Fibroblast of skin of left quadriceps (primary cell): ENCODE measurements around the gene C20orf144.
"Not testable (repeated sequence)": the region's sequence is repeated elsewhere in the genome, so short reads cannot be mapped to it uniquely, and the experiment has no call there.

Experiments used
- DNase-seq, 2 experiments: peaks; one replicate each; pipeline ENCODE4 v3.0.0-alpha.2; 2013; ENCODE audit warnings: low read depth in 2 of 2

Gene C20orf144

GRCh38 chr20:33693741-33694638 lies 31.9 kb downstream of the C20orf144 start:
- DNase-seq, result no peak

- no peak for DNase-seq
Measured at GRCh38 chr20:33694639-33695012, 32.5 kb downstream of the C20orf144 start.

GRCh38 chr20:33696448-33696847 lies 34.3 kb downstream of the C20orf144 start:
- no peak for DNase-seq

GRCh38 chr20:33697129-33697528 lies 35.0 kb downstream of the C20orf144 start:
- peak; percentile 52 to 55 for DNase-seq

DNA sequence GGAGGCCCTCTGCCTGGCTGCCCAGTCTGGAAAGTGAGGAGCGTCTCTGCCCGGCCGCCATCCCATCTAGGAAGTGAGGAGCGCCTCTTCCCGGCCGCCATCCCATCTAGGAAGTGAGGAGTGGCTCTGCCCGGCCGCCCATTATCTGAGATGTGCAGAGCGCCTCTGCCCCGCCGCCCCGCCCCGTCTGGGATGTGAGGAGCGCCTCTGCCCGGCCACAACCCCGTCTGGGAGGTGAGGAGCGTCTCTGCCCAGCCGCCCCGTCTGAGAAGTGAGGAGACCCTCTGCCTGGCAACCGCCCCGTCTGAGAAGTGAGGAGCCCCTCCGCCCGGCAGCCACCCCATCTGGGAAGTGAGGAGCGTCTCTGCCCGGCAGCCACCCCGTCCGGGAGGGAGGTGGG lies 36.8 kb downstream of the C20orf144 start:
- not testable (repeated sequence) for DNase-seq

DNA sequence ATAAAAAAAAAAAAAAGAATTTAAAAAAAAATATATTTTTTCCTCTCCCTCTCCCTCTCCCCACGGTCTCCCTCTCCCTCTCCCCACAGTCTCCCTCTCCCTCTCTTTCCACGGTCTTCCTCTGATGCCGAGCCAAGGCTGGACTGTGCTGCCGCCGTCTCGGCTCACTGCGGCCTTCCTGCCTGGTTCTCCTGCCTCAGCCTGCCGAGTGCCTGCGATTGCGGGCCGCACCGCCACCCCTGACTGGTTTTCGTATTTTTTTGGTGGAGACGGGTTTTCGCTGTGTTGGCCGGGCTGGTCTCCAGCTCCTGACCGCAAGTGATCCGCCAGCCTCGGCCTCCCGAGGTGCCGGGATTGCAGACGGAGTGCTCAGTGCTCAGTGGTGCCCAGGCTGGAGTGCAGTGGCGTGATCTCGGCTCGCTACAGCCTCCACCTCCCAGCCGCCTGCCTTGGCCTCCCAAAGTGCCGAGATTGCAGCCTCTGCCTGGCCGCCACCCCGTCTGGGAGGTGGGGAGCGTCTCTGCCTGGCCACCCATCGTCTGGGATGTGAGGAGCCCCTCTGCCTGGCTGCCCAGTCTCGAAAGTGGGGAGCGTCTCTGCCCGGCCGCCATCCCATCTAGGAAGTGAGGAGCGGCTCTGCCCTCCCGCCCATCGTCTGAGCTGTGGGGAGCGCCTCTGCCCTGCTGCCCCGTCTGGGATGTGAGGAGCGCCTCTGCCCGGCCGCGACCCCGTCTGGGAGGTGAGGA lies 38.7 kb downstream of the C20orf144 start:
- DNase-seq, result not testable (repeated sequence)

- no peak for DNase-seq
Measured at GRCh38 chr20:33701629-33702450, 39.7 kb downstream of the C20orf144 start.

DNA sequence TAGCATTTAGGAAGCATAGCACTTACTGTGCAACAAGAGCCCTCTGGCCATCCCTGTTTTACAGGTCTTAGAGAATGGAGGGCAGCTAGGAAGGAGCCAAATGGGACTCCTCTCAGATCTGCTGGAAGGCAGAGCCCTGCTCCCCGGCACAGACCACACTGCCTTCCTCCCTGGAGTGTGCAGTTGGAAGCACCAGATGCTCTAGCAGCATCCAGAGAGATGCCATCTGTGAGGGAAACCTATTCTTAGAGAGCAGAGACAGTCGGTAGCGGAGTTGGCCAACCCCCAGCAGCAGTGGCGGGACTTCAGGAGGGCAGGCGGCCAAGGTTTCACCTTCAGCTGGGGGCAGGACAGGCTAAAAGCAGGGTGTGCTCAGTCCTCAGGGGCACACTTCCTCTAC lies 40.7 kb downstream of the C20orf144 start:
- DNase-seq, result no peak

DNA sequence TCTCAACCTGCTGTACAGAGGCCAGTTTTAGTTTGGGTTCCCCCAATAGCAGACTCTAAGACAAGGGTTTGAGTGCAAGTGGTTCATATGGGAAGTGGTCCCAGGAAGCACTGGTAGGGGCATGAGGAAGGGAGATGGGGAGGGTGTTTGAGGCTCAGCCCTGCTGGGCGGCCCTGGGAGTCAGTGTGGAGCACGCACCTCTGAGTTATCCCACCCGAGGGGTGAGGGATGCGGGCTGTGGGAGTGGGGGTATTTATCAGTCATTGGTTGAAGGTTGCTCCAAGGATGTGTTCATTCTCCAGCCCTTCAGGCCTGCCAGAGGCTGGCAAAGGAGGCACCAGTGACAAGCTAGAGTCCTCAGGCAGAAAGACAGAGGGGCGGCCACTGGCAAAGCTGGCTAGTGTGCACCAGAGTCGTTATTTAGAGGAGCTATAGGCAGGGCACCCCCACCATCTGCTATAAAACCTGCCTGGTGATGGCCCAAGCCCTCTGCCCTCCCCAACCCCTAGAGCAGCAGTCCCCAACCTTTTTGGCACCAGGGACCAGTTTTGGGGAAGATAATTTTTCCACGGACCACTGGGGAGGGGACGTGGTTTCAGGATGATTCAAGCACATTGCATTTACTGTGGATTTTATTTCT lies 41.5 kb downstream of the C20orf144 start:
- DNase-seq, result no peak

DNA sequence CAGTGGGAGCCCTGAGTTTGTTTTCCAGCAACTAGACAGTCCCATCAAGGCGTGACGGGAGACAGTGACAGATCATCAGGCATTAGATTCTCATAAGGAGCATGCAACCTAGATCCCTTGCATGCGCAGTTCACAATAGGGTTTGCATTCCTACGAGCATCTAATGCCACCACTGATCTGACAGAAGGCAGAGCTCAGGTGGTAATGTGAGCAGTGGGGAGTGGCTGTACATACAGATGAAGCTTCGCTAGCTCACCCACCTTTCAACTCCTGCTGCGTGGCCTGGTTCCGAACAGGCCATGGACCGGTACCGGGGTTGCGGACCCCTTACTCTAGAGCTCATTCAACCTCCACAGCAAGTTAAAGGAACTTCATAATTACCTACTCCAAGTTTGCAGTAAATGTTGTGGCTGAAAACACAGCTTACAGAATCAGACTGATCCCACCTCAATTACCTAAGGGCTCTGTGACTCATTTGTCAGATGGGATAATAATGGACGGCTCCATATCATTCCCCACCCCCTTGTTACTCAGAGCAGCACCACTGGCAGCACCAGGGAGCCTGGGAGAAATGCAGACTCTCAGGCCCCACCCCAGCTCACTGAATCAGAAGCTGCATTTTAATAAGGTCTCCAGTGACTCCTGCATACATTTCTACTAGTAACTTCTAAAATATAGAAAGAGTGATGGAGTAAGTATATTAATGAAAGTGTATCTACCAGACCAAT lies 42.2 kb downstream of the C20orf144 start:
- no peak for DNase-seq

DNA sequence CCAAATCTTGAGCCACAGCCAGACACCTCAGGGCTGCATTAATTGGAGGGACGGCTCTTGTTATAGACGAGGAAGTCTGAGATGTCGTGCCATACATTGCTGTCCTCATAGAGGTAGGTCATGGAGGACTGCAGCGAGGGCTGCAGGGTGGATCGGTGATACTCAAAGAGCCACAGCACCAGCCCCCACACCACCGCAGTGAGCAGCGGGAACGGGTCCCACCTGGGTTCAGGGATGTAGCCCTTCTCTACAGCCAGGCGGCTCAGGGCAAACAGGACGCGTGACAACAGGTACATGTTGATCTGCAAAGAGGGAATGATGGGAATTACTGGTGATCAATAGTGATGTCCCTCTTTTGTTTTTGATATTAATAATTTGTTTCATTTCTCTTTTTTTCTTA lies 45.5 kb downstream of the C20orf144 start:
- no peak for DNase-seq

DNA sequence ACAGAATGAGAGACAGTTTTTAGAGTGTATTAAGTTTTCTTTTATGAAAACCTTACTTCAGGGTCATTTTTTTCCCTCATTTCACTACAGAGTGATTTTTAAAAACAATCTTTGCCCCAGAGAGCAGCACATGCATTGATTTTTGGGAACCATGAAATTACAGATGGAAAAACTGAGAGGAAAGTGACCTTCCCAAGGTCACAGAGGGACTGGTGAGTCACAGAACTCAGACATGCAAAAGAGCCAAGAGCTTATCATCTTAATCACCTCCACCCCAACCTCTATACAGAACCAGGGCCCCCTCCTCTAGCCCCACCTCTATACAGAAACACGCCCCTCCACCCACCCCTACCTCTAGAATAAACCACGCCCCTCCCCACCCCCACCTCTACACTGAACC lies 47.3 kb downstream of the C20orf144 start:
- no peak for DNase-seq

- no peak for DNase-seq
Measured at GRCh38 chr20:33709905-33710541, 47.9 kb downstream of the C20orf144 start.

DNA sequence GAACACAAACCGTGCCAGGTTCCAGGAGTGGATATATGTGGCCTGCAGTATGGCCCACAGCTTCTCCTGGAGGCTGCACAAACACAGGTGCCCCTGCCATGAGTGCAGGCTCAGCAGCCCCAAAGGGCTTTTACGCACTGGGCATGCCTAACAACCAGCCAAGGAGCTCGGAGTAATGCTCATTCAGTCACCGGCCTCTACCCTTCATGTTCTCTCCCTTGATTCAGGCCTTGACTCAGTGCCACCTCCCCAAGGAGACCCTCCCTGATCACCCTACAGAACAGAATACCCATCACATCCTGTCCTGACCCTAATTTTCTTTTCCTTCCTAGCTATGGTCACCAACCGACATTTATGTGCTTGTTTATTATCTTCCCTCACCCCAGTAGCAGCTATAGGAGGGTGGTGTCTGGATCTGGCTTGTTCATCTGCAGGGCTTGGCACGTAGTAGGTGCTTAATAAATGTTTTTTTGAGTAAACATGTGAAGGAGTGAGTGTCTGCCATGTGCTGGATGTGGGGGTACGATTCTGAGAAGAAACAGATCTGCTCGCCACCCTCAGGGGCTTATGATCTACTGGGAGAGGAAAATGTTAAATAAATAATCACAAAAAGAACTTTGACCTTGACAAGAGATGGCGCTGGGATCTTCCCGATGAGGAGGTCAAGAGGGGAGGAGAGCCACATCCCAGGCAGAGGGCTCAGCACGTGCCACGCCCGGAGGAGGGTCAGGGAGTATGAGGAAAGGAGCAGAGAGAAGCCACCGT lies 48.7 kb downstream of the C20orf144 start:
- no peak for DNase-seq

- DNase-seq, result no peak
Measured at GRCh38 chr20:33711446-33711738, 49.3 kb downstream of the C20orf144 start.
